K562 (cell line): ENCODE measurements around the gene CCR6. TPM values are rescaled to one million over a fixed set of nuclear protein-coding genes. Genes with fewer than 3 reads are reported as not detected.

ENCODE experiments used
- ATAC-seq: fragments of 200-7000 bp; cut with Tn5 transposase; 3 replicates; pipeline ENCODE4 v1.9.1; 2020; ENCODE audit warnings: moderate library complexity
- BruUV-seq: library from RNA; stranded (reverse); fragments of 400-500 nt; replicated peaks from 2 replicates; lab custom pipeline; 2021; lab: Mats Ljungman, UMichigan
- CTCF ChIA-PET: fragments of 300-600 bp; formaldehyde crosslinking; extraction: SDS; loops from one replicate; lab custom pipeline; 2021; ENCODE audit warnings: low intra/inter-chr PET ratio; lab: Yijun Ruan, JAX
- POLR2A ChIA-PET: fragments of 300-600, 350-650 bp; sonication (Branson Sonifier 250); formaldehyde crosslinking; extraction: SDS; loops from one replicate; lab custom pipeline; 2021; ENCODE audit warnings: antibody characterized with exemption, inconsistent platforms; lab: Yijun Ruan, JAX
- DNase-seq, 4 experiments: peaks; one replicate each; pipeline versions ENCODE4 v3.0.0 to v3.0.0-alpha.2; 2011 to 2018; ENCODE audit warnings: low spot score in 3 of 4, mixed read lengths in 3 of 4; ENCODE audit errors: extremely low read depth in 1 of 4
- FAIRE-seq: peaks from 2 replicates; lab custom pipeline; 2011; peaks lifted over from hg19 to GRCh38; lab: Jason Lieb, UNC
- H2AFZ ChIP-seq: 2 replicates; pipeline ENCODE4 v1.6.0; 2011; ENCODE audit warnings: low read depth, low read length, control low read depth, inconsistent platforms
- H3K27ac ChIP-seq: fragments of 200-600 bp; 3 replicates; pipeline ENCODE4 v1.8.0; 2011; ENCODE audit warnings: low read depth, mild to moderate bottlenecking, control low read depth, inconsistent platforms, low read length, moderate library complexity, mixed read lengths; ENCODE audit errors: extremely low read depth
- H3K27me3 ChIP-seq, 2 experiments: fragments of 300-600 bp in 1 of 2; 2 replicates in 1 of 2; 3 replicates in 1 of 2; pipeline versions ENCODE4 v1.6.0 to v1.8.0; 2011; ENCODE audit warnings: inconsistent platforms in 2 of 2, low read length in 2 of 2, mild to moderate bottlenecking in 1 of 2, mixed read lengths in 1 of 2, moderate library complexity in 1 of 2; ENCODE audit not compliant: control insufficient read depth in 2 of 2, insufficient read depth in 2 of 2
- H3K36me3 ChIP-seq: fragments of 300-600 bp; 3 replicates; pipeline ENCODE4 v1.8.0; 2011; ENCODE audit warnings: mild to moderate bottlenecking, low read length, inconsistent platforms; ENCODE audit not compliant: control insufficient read depth, insufficient read depth
- H3K4me1 ChIP-seq, 2 experiments: fragments of 200-600 bp in 1 of 2; replicated peaks in 1 of 2; 2 replicates in 1 of 2; 3 replicates in 1 of 2; pipeline versions ENCODE4 v1.5.1 to v1.8.0; 2011; ENCODE audit warnings: inconsistent platforms in 2 of 2, low read length in 2 of 2, mild to moderate bottlenecking in 1 of 2, mixed read lengths in 1 of 2, moderate library complexity in 1 of 2; ENCODE audit not compliant: control insufficient read depth in 2 of 2, insufficient read depth in 2 of 2
- H3K4me2 ChIP-seq: 2 replicates; pipeline ENCODE4 v1.6.1; 2011; ENCODE audit warnings: low read length, control low read depth, inconsistent platforms, mixed read lengths; ENCODE audit not compliant: insufficient read depth
- H3K4me3 ChIP-seq: fragments of 200-600 bp; sonication (generic), shearing (Covaris generic); 2 replicates; pipeline ENCODE4 v1.5.1; 2016; ENCODE audit warnings: control low read depth, inconsistent platforms
- H3K79me2 ChIP-seq: fragments of 200-600 bp; 3 replicates; pipeline ENCODE4 v1.8.0; 2011; ENCODE audit warnings: low read length, inconsistent platforms; ENCODE audit not compliant: control insufficient read depth, insufficient read depth
- H3K9ac ChIP-seq, 2 experiments: 2 replicates each; pipeline versions ENCODE4 v1.6.0 to v1.6.1; 2011; ENCODE audit warnings: low read depth in 2 of 2, low read length in 2 of 2, control low read depth in 1 of 2, inconsistent platforms in 1 of 2, mild to moderate bottlenecking in 1 of 2, mixed read lengths in 1 of 2; ENCODE audit not compliant: insufficient read depth in 1 of 2
- H3K9me1 ChIP-seq: one replicate; pipeline ENCODE4 v1.6.0; 2011; ENCODE audit warnings: inconsistent platforms, mild to moderate bottlenecking, low read length, moderate library complexity; ENCODE audit not compliant: control insufficient read depth, insufficient read depth
- H3K9me3 ChIP-seq: replicated peaks from 2 replicates; pipeline ENCODE4 v1.5.1; 2011; ENCODE audit warnings: low read depth, low read length, inconsistent platforms; ENCODE audit not compliant: control insufficient read depth, insufficient read depth
- H4K20me1 ChIP-seq: replicated peaks from 2 replicates; pipeline ENCODE4 v1.6.1; 2011; ENCODE audit warnings: low read length, inconsistent platforms, mixed read lengths; ENCODE audit not compliant: control insufficient read depth, insufficient read depth
- ARNT ChIP-seq, 2 experiments: fragments of 450-650 bp; IDR thresholded peaks; 2 replicates each; pipeline ENCODE4 v1.6.1; 2016; ENCODE audit warnings: mild to moderate bottlenecking in 1 of 2
- ATF2 ChIP-seq: sonication (generic); formaldehyde crosslinking; IDR thresholded peaks from 2 replicates; pipeline ENCODE4 v1.8.1; 2022; ENCODE audit warnings: missing genetic modification reagents
- NFRKB ChIP-seq: fragments of 450-650 bp; IDR thresholded peaks from 2 replicates; pipeline ENCODE4 v1.6.1; 2016; ENCODE audit warnings: low read depth
- NONO ChIP-seq, 2 experiments: fragments of 200-400 bp in 1 of 2; fragments of 450-650 bp in 1 of 2; formaldehyde crosslinking in 1 of 2; IDR thresholded peaks; 2 replicates each; pipeline ENCODE4 v1.6.1; 2017; ENCODE audit warnings: low read depth in 2 of 2, mild to moderate bottlenecking in 2 of 2, moderate library complexity in 2 of 2, low read length in 1 of 2
- NR1H2 ChIP-seq: sonication (generic); formaldehyde crosslinking; IDR thresholded peaks from 2 replicates; pipeline ENCODE4 v1.4.0; 2020; ENCODE audit warnings: mild to moderate bottlenecking, missing genetic modification reagents
- NR3C1 ChIP-seq: sonication (generic); formaldehyde crosslinking; IDR thresholded peaks from 2 replicates; pipeline ENCODE4 v1.8.1; 2022; ENCODE audit warnings: missing genetic modification reagents
- POLR2AphosphoS5 ChIP-seq: IDR thresholded peaks from 2 replicates; pipeline ENCODE4 v1.6.1; 2011; ENCODE audit warnings: mild to moderate bottlenecking, low read depth, low read length, moderate library complexity; ENCODE audit not compliant: control insufficient read depth, insufficient read depth
- PTRF ChIP-seq: fragments of 450-650 bp; IDR thresholded peaks from 2 replicates; pipeline ENCODE4 v1.6.1; 2016; ENCODE audit warnings: mild to moderate bottlenecking, missing genetic modification characterization, missing compliant biosample characterization
- SETDB1 ChIP-seq: IDR thresholded peaks from one replicate; pipeline ENCODE4 v1.6.1; 2012; ENCODE audit warnings: low read length, control low read depth, inconsistent platforms
- SRSF1 ChIP-seq: fragments of 200-400 bp; formaldehyde crosslinking; IDR thresholded peaks from 2 replicates; pipeline ENCODE4 v1.6.1; 2017; ENCODE audit warnings: mild to moderate bottlenecking, low read depth, low read length, moderate library complexity
- ZBTB17 ChIP-seq: fragments of 450-650 bp; formaldehyde crosslinking; IDR thresholded peaks from 2 replicates; pipeline ENCODE4 v1.4.0; 2020; ENCODE audit warnings: mild to moderate bottlenecking
- ZNF140 ChIP-seq: fragments of 250-450 bp; sonication (Bioruptor Pico); IDR thresholded peaks from 2 replicates; pipeline ENCODE4 v1.8.0; 2021; ENCODE audit warnings: moderate library complexity, mild to moderate bottlenecking, inconsistent platforms
- WGBS: fragments of 100-300 bp; shearing (Covaris generic); methylation state at CpG from one replicate; pipeline ENCODE4 v1.1.6; 2016; ENCODE audit warnings: low coverage, mixed read lengths; ENCODE audit not compliant: insufficient coverage; ENCODE audit errors: missing lambda C conversion rate; 5-methylcytosine and 5-hydroxymethylcytosine counted together
- in situ Hi-C: fragments of 300-500 bp; cut with MboI; formaldehyde crosslinking; loops from 4 replicates; pipeline ENCODE4 v1.15.0; 2018; ENCODE audit warnings: inconsistent platforms, mixed read lengths
- intact Hi-C: fragments of 100-400 bp; cut with micrococcal nuclease; formaldehyde crosslinking; loops from 2 replicates; pipeline ENCODE4 v1.14.2; 2022
- polyA plus RNA-seq, 8 experiments: library from polyadenylated mRNA; depleted of rRNA in 4 of 8; stranded (reverse) in 5 of 8; unstranded in 3 of 8; fragments of >200 nt; fragmentation: Nextera tagmentation in 2 of 8; fragmentation: Illumina TruSeq in 1 of 8; extraction: Ambion mirVana in 2 of 8; extraction: Trizol in 1 of 8; gene quantifications; 2 replicates each; pipeline versions ENCODE4 v1.2.1 to v1.2.3, GENCODE V29; 2011 to 2014; ENCODE audit warnings: inconsistent platforms in 1 of 8, missing spikeins in 1 of 8
- total RNA-seq, 7 experiments: library from RNA; depleted of rRNA in 6 of 7; stranded (reverse); fragments of >200 nt in 6 of 7; fragmentation: Illumina TruSeq in 2 of 7; extraction: Trizol in 2 of 7; gene quantifications; 2 replicates each; pipeline versions ENCODE4 v1.2.1 to v1.2.3, GENCODE V29; 2011 to 2021; ENCODE audit warnings: low replicate concordance in 1 of 7

CCR6 gene
- total and polyA plus RNA-seq, 9 of the 15 experiments (the other 6 are each of a cell fraction or from before 2014, with no cell fraction given), result not detected

- DNase-seq (no peak), ATAC-seq (no peak), FAIRE-seq (no peak)
- Histone ChIP-seq H4K20me1 (no peaks in the 10 kb centered on the region), H3K36me3 (no peaks in the 10 kb centered on the region), H3K27ac (no peak overlapping the region), H3K79me2 (no peaks in the 10 kb centered on the region), H3K4me3 (no peak overlapping the region), H3K4me1 (peaks cover 0 to 6% of the 10 kb centered on the region in 2 experiments; a peak in 2 of 5 replicates), H2AFZ (no peak overlapping the region), H3K9me1 (no peaks in the 10 kb centered on the region), H3K27me3 (peaks cover 31 to 48% of the 10 kb centered on the region in 2 experiments), H3K9me3 (no peaks in the 10 kb centered on the region), H3K4me2 (no peak overlapping the region), H3K9ac (no peak overlapping the region)
- BruUV-seq, result no TSS peak
- WGBS, result 4% methylated on average over 8 of the region's 8 CpGs
- POLR2A ChIA-PET, result no interaction called here
- CTCF ChIA-PET, result no interaction called here
- intact Hi-C loops, result no loop called here
- in situ Hi-C loops, result no loop called here
- no peak for TF ChIP-seq NFRKB
- no peak for TF ChIP-seq SETDB1
- no peak for TF ChIP-seq POLR2AphosphoS5
Measured at GRCh38 chr6:167099707-167100106, 23.2 kb upstream of the CCR6 start.

DNA sequence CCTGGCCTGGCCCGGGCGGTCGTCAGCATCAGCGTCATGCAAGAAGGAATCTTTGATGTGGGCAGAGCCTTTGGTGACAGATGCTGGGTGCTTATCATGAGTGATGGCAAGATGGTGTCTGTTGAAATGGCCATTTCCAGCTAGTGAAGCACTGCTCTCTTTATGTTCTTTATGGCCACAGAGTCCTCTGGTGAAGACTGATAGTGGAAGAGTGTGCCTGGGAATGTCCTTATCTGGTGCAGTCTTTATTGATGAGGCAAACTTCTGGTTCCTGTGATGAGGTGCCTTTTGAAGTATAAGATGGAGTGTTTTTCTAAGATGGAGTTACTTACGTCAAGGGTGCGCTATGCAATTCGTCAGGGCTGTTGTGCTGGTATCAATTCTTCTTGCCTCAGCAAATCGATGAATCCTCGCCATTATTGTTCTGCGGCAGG is 22.6 kb upstream of the CCR6 start:
- Histone ChIP-seq H3K9me1 (no peaks in the 10 kb centered on the region), H2AFZ (no peak overlapping the region), H3K4me2 (no peak overlapping the region; the same call in 1 of the 2 replicates), H3K9ac (no peak overlapping the region), H3K27ac (no peak overlapping the region), H3K9me3 (no peaks in the 10 kb centered on the region), H3K27me3 (peaks cover 27 to 48% of the 10 kb centered on the region in 2 experiments), H3K4me3 (no peak overlapping the region), H4K20me1 (no peaks in the 10 kb centered on the region), H3K4me1 (peaks cover 0 to 6% of the 10 kb centered on the region in 2 experiments; a peak in 2 of 5 replicates), H3K36me3 (no peaks in the 10 kb centered on the region), H3K79me2 (no peaks in the 10 kb centered on the region)
- no TSS peak for BruUV-seq
- WGBS, result under 1% methylated on average over 10 of the region's 10 CpGs
- intact Hi-C loops, result no loop called here
- peak; percentile 83 for FAIRE-seq
- CTCF ChIA-PET, result no interaction called here
- POLR2A ChIA-PET, result interaction anchor here (0.9 kb wide), 1 partner anchor 402 kb away, joined by 4 read pairs; no protein-coding TSS in a partner anchor
- peak; percentile 52 to 61 (median 58) for DNase-seq
- ATAC-seq, result peak; percentile 75
- in situ Hi-C loops, result no loop called here
- TF ChIP-seq ARNT (IDR thresholded peaks at IDR 0.05) (no peak), PTRF (tag) (no peak), NR3C1 (no peak), ZNF140 (CRISPR knock-in tag) (no peak), ATF2 (CRISPR knock-in tag) (no peak), NONO (IDR thresholded peaks at IDR 0.05; ENCODE audit: low read depth in 2 of 2, low read length in 1 of 2) (no peak), NR1H2 (CRISPR knock-in tag) (no peak), ZBTB17 (CRISPR knock-in tag) (peak; percentile 93), SRSF1 (no peak)
